Activated CD8-positive, alpha-beta T cell treated with anti-CD3 and anti-CD28 coated beads for 36 hours (primary cell): ENCODE data around the gene RXRA. TPM values are rescaled to one million over a fixed set of nuclear protein-coding genes. Genes with fewer than 3 reads are reported as not detected.

Experiments
- ATAC-seq: fragments of 200-7000 bp; cut with Tn5 transposase; one replicate; pipeline ENCODE4 v1.10.0; 2021; ENCODE audit warnings: mild to moderate bottlenecking, moderate library complexity
- CTCF ChIA-PET: fragments of 350-600 bp; sonication (Branson Sonifier 250); formaldehyde crosslinking; loops from one replicate; lab custom pipeline; 2021; ENCODE audit warnings: antibody characterized with exemption; lab: Charles Lee
- POLR2A ChIA-PET: fragments of 350-600 bp; sonication (Branson Sonifier 250); formaldehyde crosslinking; loops from one replicate; lab custom pipeline; 2021; ENCODE audit warnings: antibody characterized with exemption; lab: Charles Lee
- DNase-seq: peaks from one replicate; pipeline ENCODE4 v3.0.0-alpha.2; 2020
- H3K27ac Mint-ChIP-seq: one replicate; pipeline ENCODE4 v1.8.0; 2021; ENCODE audit warnings: mild to moderate bottlenecking, mixed read lengths
- H3K27me3 Mint-ChIP-seq: one replicate; pipeline ENCODE4 v1.8.0; 2021; ENCODE audit warnings: mixed read lengths
- H3K36me3 Mint-ChIP-seq: one replicate; pipeline ENCODE4 v1.8.0; 2021; ENCODE audit warnings: low read depth, mixed read lengths
- H3K4me1 Mint-ChIP-seq: one replicate; pipeline ENCODE4 v1.8.0; 2021; ENCODE audit warnings: low read depth, mixed read lengths
- H3K4me3 Mint-ChIP-seq: one replicate; pipeline ENCODE4 v1.8.0; 2021; ENCODE audit warnings: mild to moderate bottlenecking, moderate library complexity, mixed read lengths
- H3K9me3 Mint-ChIP-seq: one replicate; pipeline ENCODE4 v1.8.0; 2021; ENCODE audit warnings: mixed read lengths
- intact Hi-C: fragments of 100-400 bp; cut with micrococcal nuclease; formaldehyde crosslinking; loops from one replicate; pipeline ENCODE4 v1.10.0; 2022
- total RNA-seq, 2 experiments: library from RNA; stranded (reverse); gene quantifications; one replicate each; pipeline ENCODE4 v1.2.3, GENCODE V29; 2021
- TF ChIP-seq, protein P1 (sequence below): fragments of 200-600 bp; IDR thresholded peaks from one replicate; pipeline ENCODE4 v1.8.0; 2022; ENCODE audit warnings: antibody characterized with exemption, mild to moderate bottlenecking

Gene RXRA
- total RNA-seq, 2 experiments from 2014 or later = 23.2 to 23.8 TPM

DNA sequence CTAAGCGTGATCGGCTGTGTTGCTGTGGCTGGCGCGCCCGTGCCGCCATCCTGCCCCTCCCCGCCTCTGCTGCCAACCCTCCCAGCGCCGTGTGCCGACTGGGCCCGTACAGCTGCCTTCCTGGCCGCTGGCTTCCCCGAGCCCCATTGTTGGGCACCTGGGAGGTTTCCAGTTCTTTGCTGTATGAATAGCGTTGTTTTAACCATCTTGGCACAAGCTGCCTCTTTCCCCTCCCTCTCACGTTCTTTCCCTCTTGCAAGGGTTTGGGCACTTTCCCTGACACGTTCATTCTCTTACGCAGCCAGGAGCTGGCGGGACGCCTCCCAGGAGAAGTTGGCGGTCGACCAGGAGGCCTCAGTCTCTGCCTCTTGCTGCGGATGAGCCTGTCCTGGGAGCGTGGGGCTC lies 43.1 kb upstream of the RXRA start:
- H3K4me3 Mint-ChIP-seq = no peak overlapping the region
- TF ChIP-seq, protein P1, sequence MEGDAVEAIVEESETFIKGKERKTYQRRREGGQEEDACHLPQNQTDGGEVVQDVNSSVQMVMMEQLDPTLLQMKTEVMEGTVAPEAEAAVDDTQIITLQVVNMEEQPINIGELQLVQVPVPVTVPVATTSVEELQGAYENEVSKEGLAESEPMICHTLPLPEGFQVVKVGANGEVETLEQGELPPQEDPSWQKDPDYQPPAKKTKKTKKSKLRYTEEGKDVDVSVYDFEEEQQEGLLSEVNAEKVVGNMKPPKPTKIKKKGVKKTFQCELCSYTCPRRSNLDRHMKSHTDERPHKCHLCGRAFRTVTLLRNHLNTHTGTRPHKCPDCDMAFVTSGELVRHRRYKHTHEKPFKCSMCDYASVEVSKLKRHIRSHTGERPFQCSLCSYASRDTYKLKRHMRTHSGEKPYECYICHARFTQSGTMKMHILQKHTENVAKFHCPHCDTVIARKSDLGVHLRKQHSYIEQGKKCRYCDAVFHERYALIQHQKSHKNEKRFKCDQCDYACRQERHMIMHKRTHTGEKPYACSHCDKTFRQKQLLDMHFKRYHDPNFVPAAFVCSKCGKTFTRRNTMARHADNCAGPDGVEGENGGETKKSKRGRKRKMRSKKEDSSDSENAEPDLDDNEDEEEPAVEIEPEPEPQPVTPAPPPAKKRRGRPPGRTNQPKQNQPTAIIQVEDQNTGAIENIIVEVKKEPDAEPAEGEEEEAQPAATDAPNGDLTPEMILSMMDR = no peak
- intact Hi-C loops = no loop called here
- H3K9me3 Mint-ChIP-seq = no peaks in the 10 kb centered on the region
- no peaks in the 10 kb centered on the region for H3K4me1 Mint-ChIP-seq
- peaks cover 2% of the 10 kb centered on the region for H3K27me3 Mint-ChIP-seq
- ATAC-seq = no peak
- CTCF ChIA-PET = no interaction called here
- no peaks in the 10 kb centered on the region for H3K36me3 Mint-ChIP-seq
- no peak overlapping the region for H3K27ac Mint-ChIP-seq
- POLR2A ChIA-PET = no interaction called here
- DNase-seq = no peak

DNA sequence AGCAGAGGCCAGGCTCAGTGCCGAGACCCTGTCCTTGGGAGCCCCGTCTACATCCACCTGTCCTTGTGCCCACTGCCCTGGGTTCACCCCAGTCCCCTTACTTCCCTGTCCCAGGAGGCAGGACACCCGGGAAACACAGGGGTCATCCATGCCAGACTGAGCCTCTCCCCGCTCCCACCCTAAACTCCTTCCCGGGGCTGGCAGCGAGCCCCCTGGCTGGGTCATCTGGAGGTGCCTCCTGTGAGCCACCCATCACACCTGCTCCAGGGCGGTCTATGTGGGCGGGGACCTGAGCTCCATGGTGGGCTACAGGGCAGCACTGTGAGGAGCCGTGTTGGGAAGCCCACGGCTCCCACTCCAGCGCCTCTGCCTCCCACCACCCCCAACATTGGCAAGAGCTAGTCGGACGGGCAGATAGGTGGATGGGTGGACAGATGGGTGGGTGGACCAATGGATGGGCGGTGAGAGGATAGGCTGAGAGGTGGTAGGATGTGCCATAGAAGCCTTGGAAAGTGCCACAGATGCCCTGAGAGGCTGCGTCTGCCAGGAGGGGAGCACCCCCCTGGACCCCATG lies 42.5 kb upstream of the RXRA start:
- Mint-ChIP-seq H3K27me3 (peaks cover 2% of the 10 kb centered on the region), H3K27ac (no peak overlapping the region), H3K9me3 (no peaks in the 10 kb centered on the region), H3K4me3 (no peak overlapping the region), H3K36me3 (no peaks in the 10 kb centered on the region), H3K4me1 (no peaks in the 10 kb centered on the region)
- intact Hi-C loops = no loop called here
- TF ChIP-seq, protein P1 = no peak
- POLR2A ChIA-PET = no interaction called here
- CTCF ChIA-PET = no interaction called here
- ATAC-seq = no peak
- no peak for DNase-seq

DNA sequence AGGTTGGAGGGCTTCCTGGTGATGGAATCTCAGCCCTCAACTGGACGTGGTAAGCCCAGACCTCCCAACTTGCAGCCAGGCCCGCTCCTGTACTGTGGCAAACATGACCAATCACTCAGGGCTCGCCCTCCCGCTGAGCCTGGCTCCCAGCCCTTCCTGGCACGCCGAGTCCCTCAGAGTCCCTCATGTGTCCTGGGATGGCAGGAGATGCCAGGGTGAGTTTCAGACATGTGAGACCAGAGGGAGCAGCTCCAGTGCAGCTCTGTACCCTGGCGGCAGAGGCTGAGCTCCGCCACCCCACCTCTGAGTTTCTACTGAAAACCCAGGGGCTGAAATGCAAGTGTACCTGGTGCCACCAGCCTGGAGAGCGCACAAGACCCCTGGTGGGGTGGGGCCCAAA lies 42.0 kb upstream of the RXRA start:
- DNase-seq (no peak), ATAC-seq (no peak)
- H3K36me3 Mint-ChIP-seq = no peaks in the 10 kb centered on the region
- CTCF ChIA-PET = no interaction called here
- H3K27ac Mint-ChIP-seq = no peak overlapping the region
- intact Hi-C loops = no loop called here
- no peak overlapping the region for H3K4me3 Mint-ChIP-seq
- H3K27me3 Mint-ChIP-seq = peaks cover 2% of the 10 kb centered on the region
- TF ChIP-seq, protein P1 = no peak
- no peaks in the 10 kb centered on the region for H3K9me3 Mint-ChIP-seq
- H3K4me1 Mint-ChIP-seq = no peaks in the 10 kb centered on the region
- POLR2A ChIA-PET = no interaction called here

DNA sequence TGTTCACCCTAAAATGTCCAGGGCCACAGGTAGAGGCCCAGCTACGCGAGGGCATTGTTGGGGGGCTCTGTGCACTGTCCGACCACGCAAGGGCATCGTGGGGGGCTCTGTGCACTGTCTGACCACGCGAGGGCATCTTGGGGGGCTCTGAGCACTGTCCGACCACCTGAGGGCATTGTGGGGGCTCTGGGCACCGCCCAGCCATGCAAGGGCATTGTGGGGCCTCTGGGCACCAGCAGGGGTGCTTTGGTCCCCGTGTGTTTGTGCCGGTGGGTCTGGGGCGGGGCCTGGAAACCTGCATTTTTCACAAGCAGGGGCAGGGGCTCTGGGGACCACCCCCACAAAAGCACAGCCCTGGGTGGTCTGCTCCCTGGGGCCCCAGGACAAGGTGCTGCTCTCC lies 41.5 kb upstream of the RXRA start:
- POLR2A ChIA-PET = no interaction called here
- Mint-ChIP-seq H3K4me3 (no peak overlapping the region), H3K36me3 (no peaks in the 10 kb centered on the region), H3K9me3 (no peaks in the 10 kb centered on the region), H3K27ac (no peak overlapping the region), H3K27me3 (peaks cover 2% of the 10 kb centered on the region), H3K4me1 (no peaks in the 10 kb centered on the region)
- no peak for ATAC-seq
- intact Hi-C loops = no loop called here
- DNase-seq = no peak
- CTCF ChIA-PET = no interaction called here
- TF ChIP-seq, protein P1 = no peak

DNA sequence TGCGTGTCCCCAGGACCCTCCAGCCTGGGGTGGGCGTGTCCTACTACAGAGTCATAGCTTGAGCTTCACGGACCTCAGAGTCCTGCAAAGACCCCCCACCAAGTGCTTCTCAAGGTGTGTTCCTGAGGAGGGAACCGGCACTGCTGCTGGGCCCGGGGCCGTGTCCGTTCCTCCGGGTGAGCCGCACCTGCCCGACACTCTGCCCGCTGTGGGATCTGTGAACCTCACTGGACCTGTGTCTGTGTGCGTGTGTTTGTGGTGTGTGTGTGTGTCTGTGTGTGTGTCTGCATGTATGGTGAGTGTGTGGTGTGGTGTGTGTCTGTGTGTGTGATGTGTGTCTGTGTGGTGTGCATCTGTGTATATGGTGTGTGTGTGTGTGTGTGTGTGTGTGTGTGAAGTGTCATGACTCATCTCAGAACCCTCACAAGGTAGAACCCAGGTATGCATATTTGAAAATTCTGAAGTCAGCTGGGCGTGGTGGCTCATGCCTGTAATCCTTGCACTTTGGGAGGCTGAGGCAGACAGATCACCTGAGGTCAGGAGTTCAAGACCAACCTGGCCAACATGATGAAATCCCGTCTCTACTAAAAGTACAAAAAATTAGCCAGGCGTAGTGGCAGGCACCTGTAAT lies 40.9 kb upstream of the RXRA start:
- intact Hi-C loops = no loop called here
- H3K4me1 Mint-ChIP-seq = no peaks in the 10 kb centered on the region
- no peaks in the 10 kb centered on the region for H3K9me3 Mint-ChIP-seq
- H3K27me3 Mint-ChIP-seq = peaks cover 2% of the 10 kb centered on the region
- CTCF ChIA-PET = no interaction called here
- TF ChIP-seq, protein P1 = no peak
- no peaks in the 10 kb centered on the region for H3K36me3 Mint-ChIP-seq
- POLR2A ChIA-PET = no interaction called here
- DNase-seq (no peak), ATAC-seq (no peak)
- H3K27ac Mint-ChIP-seq = no peak overlapping the region
- H3K4me3 Mint-ChIP-seq = no peak overlapping the region
